Measurements from ENCODE around the gene NFE2L1. TPM values are rescaled to one million over a fixed set of nuclear protein-coding genes. Genes with fewer than 3 reads are reported as not detected.
"Not testable (repeated sequence)": the region's sequence is repeated elsewhere in the genome, so short reads cannot be mapped to it uniquely, and the experiment has no call there.

The NFE2L1 gene
- total RNA-seq, 1 experiment from 2014 or later: 135 TPM

GRCh38 chr17:48073566-48074094 is 25.5 kb downstream of the NFE2L1 start:
- H3K4me2 ChIP-seq (ENCODE audit: low read length); H4K20me1 ChIP-seq (ENCODE audit: insufficient read depth); H2AFZ ChIP-seq (ENCODE audit: low read depth, low read length, poor library complexity, severe bottlenecking); BruUV-seq (replicated peaks); H3K9me3 ChIP-seq (ENCODE audit: control insufficient read depth in 1 of 2, insufficient read depth in 1 of 2, low read depth in 1 of 2, low read length in 2 of 2); H3K4me3 ChIP-seq (replicated peaks in 1 of 2; ENCODE audit: low read depth in 1 of 2, low read length in 2 of 2); H3K27me3 ChIP-seq (ENCODE audit: insufficient read depth, low read length); H3K27ac ChIP-seq (ENCODE audit: low read depth, low read length); ATAC-seq; H3K9ac ChIP-seq (ENCODE audit: low read length); DNase-seq (ENCODE audit: low read depth, low spot score); POLR2A ChIA-PET; H3K9me2 ChIP-seq (ENCODE audit: insufficient read depth); H3K4me1 ChIP-seq (ENCODE audit: control insufficient read depth in 1 of 2, insufficient read depth in 2 of 2, low read length in 2 of 2): not testable (repeated sequence)
- intact Hi-C loops (cut with micrococcal nuclease): loop anchor here (1.0 kb wide), 1 partner anchor 47 kb away; no protein-coding TSS in a partner anchor
- Histone ChIP-seq H3K79me2 (ENCODE audit: insufficient read depth, low read length) (peaks cover 32% of the 10 kb centered on the region), H3K36me3 (ENCODE audit: control insufficient read depth in 1 of 2, insufficient read depth in 2 of 2, low read length in 2 of 2) (peaks cover 42 to 49% of the 10 kb centered on the region in 2 experiments)
- ChIA-PET RAD21 (ENCODE audit: low non-redundant PET in 1 of 2, low total read pairs in 2 of 2, uncharacterized antibody in 2 of 2, unreplicated experiment in 2 of 2) (interaction anchor here (0.7 to 0.8 kb wide), 3 partner anchors 47 to 48 kb away, joined by 3 read pairs; no protein-coding TSS in a partner anchor), CTCF (interaction anchor here (1.1 to 7.9 kb wide), 2 partner anchors 47 to 60 kb away, joined by 3 to 79 read pairs; no protein-coding TSS in a partner anchor)

GRCh38 chr17:48074322-48075081 is 26.3 kb downstream of the NFE2L1 start:
- POLR2A ChIA-PET: interaction anchor here (1.3 to 1.7 kb wide), 2 partner anchors 25 to 48 kb away, joined by 4 to 5 read pairs; partner anchors contain the start of gene NFE2L1
- BruUV-seq (replicated peaks): no TSS peak
- peak; percentile 89 to 97 (median 94) for TF ChIP-seq CTCF (IDR thresholded peaks at IDR 0.05 in 2 of 3, conservative IDR thresholded peaks at IDR 0.05 in 1 of 3; ENCODE audit: borderline replicate concordance in 1 of 3, insufficient read depth in 1 of 3, low read depth in 2 of 3, low read length in 2 of 3)
- TF ChIP-seq RAD21 (IDR thresholded peaks at IDR 0.05; ENCODE audit: low read depth): peak; percentile 92
- no peak for TF ChIP-seq ATF3 (IDR thresholded peaks at IDR 0.05)
- no peak for TF ChIP-seq JUND (IDR thresholded peaks at IDR 0.05)
- TF ChIP-seq YY1 (IDR thresholded peaks at IDR 0.05; ENCODE audit: extremely low read depth, insufficient replicate concordance, low read depth, low read length): no peak
- no peak overlapping the region for H2AFZ ChIP-seq (ENCODE audit: low read depth, low read length, poor library complexity, severe bottlenecking)
- peaks cover 38 to 49% of the 10 kb centered on the region in 2 experiments for H3K36me3 ChIP-seq (ENCODE audit: control insufficient read depth in 1 of 2, insufficient read depth in 2 of 2, low read length in 2 of 2)
- H3K79me2 ChIP-seq (ENCODE audit: insufficient read depth, low read length): peaks cover 41% of the 10 kb centered on the region
- ATAC-seq: peak; percentile 86
- RAD21 ChIA-PET (ENCODE audit: low non-redundant PET in 1 of 2, low total read pairs in 2 of 2, uncharacterized antibody in 2 of 2, unreplicated experiment in 2 of 2): interaction anchor here (0.6 to 1.1 kb wide), 2 partner anchors 49 to 56 kb away, joined by 3 to 17 read pairs; no protein-coding TSS in a partner anchor
- 0 out of 2 replicates have a peak, but pooled peaks cover 6% of the 10 kb centered on the region for H4K20me1 ChIP-seq (ENCODE audit: insufficient read depth)
- no peak overlapping the region for H3K4me3 ChIP-seq (replicated peaks in 1 of 2; ENCODE audit: low read depth in 1 of 2, low read length in 2 of 2)
- DNase-seq (ENCODE audit: low read depth, low spot score): peak; percentile 69
- H3K9ac ChIP-seq (ENCODE audit: low read length): no peak overlapping the region
- no peaks in the 10 kb centered on the region for H3K9me2 ChIP-seq (ENCODE audit: insufficient read depth)
- peak overlapping the region; percentile 21; the same call in 1 of the 2 replicates for H3K27ac ChIP-seq (ENCODE audit: low read depth, low read length)
- H3K9me3 ChIP-seq (ENCODE audit: control insufficient read depth in 1 of 2, insufficient read depth in 1 of 2, low read depth in 1 of 2, low read length in 2 of 2): no peaks in the 10 kb centered on the region
- CTCF ChIA-PET: interaction anchor here (1.6 to 7.9 kb wide), 2 partner anchors 10 to 48 kb away, joined by 3 to 79 read pairs; no protein-coding TSS in a partner anchor
- H3K4me1 ChIP-seq (ENCODE audit: control insufficient read depth in 1 of 2, insufficient read depth in 2 of 2, low read length in 2 of 2): 0 out of 4 replicates have a peak, but pooled peaks cover 0 to 2% of the 10 kb centered on the region in 2 experiments
- no peaks in the 10 kb centered on the region for H3K27me3 ChIP-seq (ENCODE audit: insufficient read depth, low read length)
- H3K4me2 ChIP-seq (ENCODE audit: low read length): no peak overlapping the region
- intact Hi-C loops (cut with micrococcal nuclease): loop anchor here (1.0 kb wide), 1 partner anchor 48 kb away; no protein-coding TSS in a partner anchor

- H3K9ac ChIP-seq (ENCODE audit: low read length); ATAC-seq; H3K4me3 ChIP-seq (replicated peaks in 1 of 2; ENCODE audit: low read depth in 1 of 2, low read length in 2 of 2); BruUV-seq (replicated peaks); H3K4me1 ChIP-seq (ENCODE audit: control insufficient read depth in 1 of 2, insufficient read depth in 2 of 2, low read length in 2 of 2); H2AFZ ChIP-seq (ENCODE audit: low read depth, low read length, poor library complexity, severe bottlenecking); H3K27ac ChIP-seq (ENCODE audit: low read depth, low read length); H3K27me3 ChIP-seq (ENCODE audit: insufficient read depth, low read length); DNase-seq (ENCODE audit: low read depth, low spot score); H3K4me2 ChIP-seq (ENCODE audit: low read length); H3K9me2 ChIP-seq (ENCODE audit: insufficient read depth); H3K9me3 ChIP-seq (ENCODE audit: control insufficient read depth in 1 of 2, insufficient read depth in 1 of 2, low read depth in 1 of 2, low read length in 2 of 2); RAD21 ChIA-PET (ENCODE audit: low non-redundant PET in 1 of 2, low total read pairs in 2 of 2, uncharacterized antibody in 2 of 2, unreplicated experiment in 2 of 2); H4K20me1 ChIP-seq (ENCODE audit: insufficient read depth); intact Hi-C loops (cut with micrococcal nuclease): not testable (repeated sequence)
- Histone ChIP-seq H3K36me3 (ENCODE audit: control insufficient read depth in 1 of 2, insufficient read depth in 2 of 2, low read length in 2 of 2) (peaks cover 28 to 35% of the 10 kb centered on the region in 2 experiments; a peak in 3 of 4 replicates), H3K79me2 (ENCODE audit: insufficient read depth, low read length) (peaks cover 64% of the 10 kb centered on the region)
- ChIA-PET CTCF (interaction anchor here (1.7 to 7.9 kb wide), 2 partner anchors 9 to 51 kb away, joined by 4 to 79 read pairs; no protein-coding TSS in a partner anchor), POLR2A (interaction anchor here (1.4 kb wide), 1 partner anchor 23 kb away, joined by 3 read pairs; no protein-coding TSS in a partner anchor)
Measured at GRCh38 chr17:48077152-48077551, 29.0 kb downstream of the NFE2L1 start.

All from HCT116 (cell line).